ENCODE measurements around the gene FYB1.

DNA sequence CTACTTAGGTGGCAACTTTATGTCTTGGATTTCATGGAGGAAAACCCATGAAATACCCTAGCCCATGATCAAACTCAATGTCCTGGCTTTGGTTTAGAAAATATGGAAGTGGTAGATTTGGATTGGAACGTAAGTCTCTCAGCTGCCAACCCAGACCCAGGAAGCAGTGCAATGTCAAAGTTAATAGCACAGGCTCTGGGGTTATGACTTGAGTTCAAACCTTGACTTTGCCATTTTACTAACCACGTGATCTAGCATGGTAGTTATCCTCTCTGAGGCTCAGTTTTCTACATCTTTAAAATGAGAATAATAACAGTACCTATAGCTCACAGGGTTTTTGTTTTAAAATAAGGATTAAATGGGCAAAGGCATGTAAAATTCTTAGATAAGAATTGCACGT, 13.8 kb downstream of the FYB1 start:
- TF ChIP-seq, protein P1, sequence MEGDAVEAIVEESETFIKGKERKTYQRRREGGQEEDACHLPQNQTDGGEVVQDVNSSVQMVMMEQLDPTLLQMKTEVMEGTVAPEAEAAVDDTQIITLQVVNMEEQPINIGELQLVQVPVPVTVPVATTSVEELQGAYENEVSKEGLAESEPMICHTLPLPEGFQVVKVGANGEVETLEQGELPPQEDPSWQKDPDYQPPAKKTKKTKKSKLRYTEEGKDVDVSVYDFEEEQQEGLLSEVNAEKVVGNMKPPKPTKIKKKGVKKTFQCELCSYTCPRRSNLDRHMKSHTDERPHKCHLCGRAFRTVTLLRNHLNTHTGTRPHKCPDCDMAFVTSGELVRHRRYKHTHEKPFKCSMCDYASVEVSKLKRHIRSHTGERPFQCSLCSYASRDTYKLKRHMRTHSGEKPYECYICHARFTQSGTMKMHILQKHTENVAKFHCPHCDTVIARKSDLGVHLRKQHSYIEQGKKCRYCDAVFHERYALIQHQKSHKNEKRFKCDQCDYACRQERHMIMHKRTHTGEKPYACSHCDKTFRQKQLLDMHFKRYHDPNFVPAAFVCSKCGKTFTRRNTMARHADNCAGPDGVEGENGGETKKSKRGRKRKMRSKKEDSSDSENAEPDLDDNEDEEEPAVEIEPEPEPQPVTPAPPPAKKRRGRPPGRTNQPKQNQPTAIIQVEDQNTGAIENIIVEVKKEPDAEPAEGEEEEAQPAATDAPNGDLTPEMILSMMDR (IDR thresholded peaks at IDR 0.05), result no peak
- TF ChIP-seq POLR2A (IDR thresholded peaks at IDR 0.05), result no peak

Measured in heart left ventricle (tissue), 13 donors.